Activated B cell treated with CpG ODN at 0.5 μM for 24 hours (primary cell): ENCODE results near the gene TMEM14C. TPM values are rescaled to one million over a fixed set of nuclear protein-coding genes. Genes with fewer than 3 reads are reported as not detected.
A peak's percentile ranks its signal among the peaks of the same experiment; 100 is the strongest.

ENCODE experiments used
- ATAC-seq: fragments of 200-7000 bp; cut with Tn5 transposase; one replicate; pipeline ENCODE4 v1.10.0; 2021; ENCODE audit warnings: low read depth, mild to moderate bottlenecking, moderate library complexity
- CTCF ChIA-PET: fragments of 350-600 bp; sonication (Branson Sonifier 250); formaldehyde crosslinking; loops from one replicate; lab custom pipeline; 2021; ENCODE audit warnings: antibody characterized with exemption; lab: Charles Lee
- POLR2A ChIA-PET: fragments of 350-600 bp; sonication (Branson Sonifier 250); formaldehyde crosslinking; loops from one replicate; lab custom pipeline; 2021; ENCODE audit warnings: antibody characterized with exemption; lab: Charles Lee
- DNase-seq: peaks from one replicate; pipeline ENCODE4 v3.0.0; 2022
- H3K27ac Mint-ChIP-seq: one replicate; pipeline ENCODE4 v1.8.0; 2020; ENCODE audit warnings: mixed read lengths
- H3K27me3 Mint-ChIP-seq: one replicate; pipeline ENCODE4 v1.8.0; 2021; ENCODE audit warnings: mixed read lengths
- H3K36me3 Mint-ChIP-seq: one replicate; pipeline ENCODE4 v1.8.0; 2021; ENCODE audit warnings: low read depth, mixed read lengths
- H3K4me1 Mint-ChIP-seq: one replicate; pipeline ENCODE4 v1.8.0; 2021; ENCODE audit warnings: mixed read lengths
- H3K4me3 Mint-ChIP-seq: one replicate; pipeline ENCODE4 v1.8.0; 2020; ENCODE audit warnings: mild to moderate bottlenecking, mixed read lengths
- H3K9me3 Mint-ChIP-seq: one replicate; pipeline ENCODE4 v1.8.0; 2020; ENCODE audit warnings: mixed read lengths
- intact Hi-C: fragments of 100-400 bp; cut with micrococcal nuclease; formaldehyde crosslinking; loops from one replicate; pipeline ENCODE4 v1.15.1; 2024
- total RNA-seq: library from RNA; stranded (reverse); gene quantifications from 2 replicates; pipeline ENCODE4 v1.2.3, GENCODE V29; 2022
- TF ChIP-seq, protein P1 (sequence below): fragments of 200-600 bp; IDR thresholded peaks from one replicate; pipeline ENCODE4 v1.8.0; 2022; ENCODE audit warnings: antibody characterized with exemption, mild to moderate bottlenecking

The TMEM14C gene
- total RNA-seq, 1 donor from 2014 or later: 23.1 TPM

DNA sequence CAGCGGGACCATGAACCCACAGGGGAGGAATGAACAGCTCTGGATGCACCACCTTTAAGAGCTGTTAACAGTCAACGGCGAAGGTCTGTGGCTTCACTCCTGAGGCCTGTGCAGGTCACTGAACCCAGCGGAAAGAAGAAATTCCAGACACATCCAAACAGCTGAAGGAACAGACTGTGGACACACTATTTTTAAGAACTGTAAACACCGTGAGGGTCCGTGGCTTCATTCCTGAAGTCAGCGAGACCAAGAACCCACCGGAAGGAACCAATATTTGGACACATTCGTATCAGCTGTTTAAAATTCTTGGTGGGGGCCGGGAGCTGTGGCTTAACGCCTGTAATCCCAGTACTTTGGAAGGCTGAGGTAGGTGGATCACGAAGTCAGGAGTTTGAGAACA, 19.4 kb downstream of the TMEM14C start:
- Mint-ChIP-seq H3K27ac (no peak overlapping the region), H3K4me3 (no peak overlapping the region), H3K36me3 (no peaks in the 10 kb centered on the region), H3K9me3 (no peaks in the 10 kb centered on the region), H3K4me1 (peaks cover 6% of the 10 kb centered on the region), H3K27me3 (no peaks in the 10 kb centered on the region)
- no peak for DNase-seq
- CTCF ChIA-PET: no interaction called here
- TF ChIP-seq, protein P1, sequence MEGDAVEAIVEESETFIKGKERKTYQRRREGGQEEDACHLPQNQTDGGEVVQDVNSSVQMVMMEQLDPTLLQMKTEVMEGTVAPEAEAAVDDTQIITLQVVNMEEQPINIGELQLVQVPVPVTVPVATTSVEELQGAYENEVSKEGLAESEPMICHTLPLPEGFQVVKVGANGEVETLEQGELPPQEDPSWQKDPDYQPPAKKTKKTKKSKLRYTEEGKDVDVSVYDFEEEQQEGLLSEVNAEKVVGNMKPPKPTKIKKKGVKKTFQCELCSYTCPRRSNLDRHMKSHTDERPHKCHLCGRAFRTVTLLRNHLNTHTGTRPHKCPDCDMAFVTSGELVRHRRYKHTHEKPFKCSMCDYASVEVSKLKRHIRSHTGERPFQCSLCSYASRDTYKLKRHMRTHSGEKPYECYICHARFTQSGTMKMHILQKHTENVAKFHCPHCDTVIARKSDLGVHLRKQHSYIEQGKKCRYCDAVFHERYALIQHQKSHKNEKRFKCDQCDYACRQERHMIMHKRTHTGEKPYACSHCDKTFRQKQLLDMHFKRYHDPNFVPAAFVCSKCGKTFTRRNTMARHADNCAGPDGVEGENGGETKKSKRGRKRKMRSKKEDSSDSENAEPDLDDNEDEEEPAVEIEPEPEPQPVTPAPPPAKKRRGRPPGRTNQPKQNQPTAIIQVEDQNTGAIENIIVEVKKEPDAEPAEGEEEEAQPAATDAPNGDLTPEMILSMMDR: no peak
- intact Hi-C loops: no loop called here
- no peak for ATAC-seq
- POLR2A ChIA-PET: no interaction called here

DNA sequence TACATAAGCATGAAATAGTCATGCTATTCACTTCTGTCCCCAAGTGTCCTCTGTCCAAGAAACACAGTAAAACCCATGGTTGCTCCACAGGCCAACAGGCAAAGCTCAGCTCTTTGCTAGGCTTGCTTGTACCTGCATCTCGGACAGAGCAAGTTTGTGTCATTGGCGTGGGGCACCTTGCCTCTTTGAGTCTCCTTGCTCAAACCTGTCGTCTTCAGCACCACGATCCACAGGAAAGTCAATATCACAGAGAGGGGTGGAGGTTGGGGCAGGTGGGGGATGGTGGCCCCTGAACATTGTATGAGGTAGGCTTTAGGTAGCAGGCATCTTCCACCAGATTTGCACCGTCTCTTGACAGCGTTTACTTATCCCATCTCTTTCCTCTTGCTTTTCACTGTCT, 20.6 kb downstream of the TMEM14C start:
- DNase-seq: no peak
- Mint-ChIP-seq H3K4me1 (peaks cover 14% of the 10 kb centered on the region), H3K36me3 (peaks cover 5% of the 10 kb centered on the region), H3K27me3 (no peaks in the 10 kb centered on the region), H3K9me3 (no peaks in the 10 kb centered on the region), H3K27ac (no peak overlapping the region), H3K4me3 (no peak overlapping the region)
- TF ChIP-seq, protein P1: no peak
- ChIA-PET CTCF (no interaction called here), POLR2A (no interaction called here)
- ATAC-seq: no peak
- intact Hi-C loops: no loop called here

DNA sequence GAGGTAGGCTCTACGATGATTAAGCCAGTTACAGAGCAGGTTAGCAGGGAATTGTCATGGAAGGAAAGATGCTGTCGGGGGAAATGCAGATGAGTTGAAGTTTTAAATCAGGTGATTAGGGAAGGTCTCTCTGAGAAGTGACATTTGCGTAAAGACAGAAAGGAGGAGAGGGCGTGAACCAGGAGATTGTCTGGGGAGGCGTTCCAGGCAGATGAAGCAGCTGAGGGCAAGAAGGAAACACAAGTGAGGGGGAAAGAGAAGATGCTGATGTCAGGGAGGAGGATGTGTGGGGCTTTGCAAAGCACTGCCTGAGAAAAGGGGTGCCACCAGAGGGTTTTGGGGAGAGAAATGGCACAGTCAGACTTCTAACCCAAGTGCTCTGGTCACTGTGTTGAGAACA, 22.2 kb downstream of the TMEM14C start:
- TF ChIP-seq, protein P1: no peak
- no peak for ATAC-seq
- POLR2A ChIA-PET: interaction anchor here (2.6 kb wide), 1 partner anchor 22 kb away, joined by 10 read pairs; the partner anchor contains the start of gene TMEM14C
- Mint-ChIP-seq H3K36me3 (peaks cover 8% of the 10 kb centered on the region), H3K9me3 (no peaks in the 10 kb centered on the region), H3K4me1 (peaks cover 30% of the 10 kb centered on the region), H3K27me3 (no peaks in the 10 kb centered on the region), H3K4me3 (no peak overlapping the region), H3K27ac (no peak overlapping the region)
- intact Hi-C loops: loop anchor here (5.0 kb wide), 1 partner anchor 792 kb away; the partner anchor contains the start of gene TMEM170B
- CTCF ChIA-PET: no interaction called here
- DNase-seq: no peak

DNA sequence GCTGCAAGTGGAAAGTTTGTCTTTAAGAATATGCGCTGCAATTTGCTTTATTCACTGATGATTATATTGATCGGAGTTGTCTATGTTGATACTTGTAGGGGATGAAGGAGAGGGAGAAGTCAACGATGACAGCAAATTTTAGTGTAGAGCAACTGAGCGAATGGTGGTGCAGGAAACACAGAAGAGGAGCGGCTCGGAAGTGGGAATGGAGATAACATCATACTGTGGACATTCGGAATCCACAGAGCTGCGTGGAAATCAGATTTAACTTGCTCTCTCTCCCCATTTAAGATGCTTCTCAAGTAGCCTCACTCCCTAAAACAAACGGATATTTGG, 24.0 kb downstream of the TMEM14C start:
- intact Hi-C loops: loop anchor here (1.0 to 5.0 kb wide), 9 partner anchors 24 to 790 kb away; partner anchors contain the start of genes C6orf52, MAK, PAK1IP1 and SMIM13
- H3K9me3 Mint-ChIP-seq: no peaks in the 10 kb centered on the region

DNA sequence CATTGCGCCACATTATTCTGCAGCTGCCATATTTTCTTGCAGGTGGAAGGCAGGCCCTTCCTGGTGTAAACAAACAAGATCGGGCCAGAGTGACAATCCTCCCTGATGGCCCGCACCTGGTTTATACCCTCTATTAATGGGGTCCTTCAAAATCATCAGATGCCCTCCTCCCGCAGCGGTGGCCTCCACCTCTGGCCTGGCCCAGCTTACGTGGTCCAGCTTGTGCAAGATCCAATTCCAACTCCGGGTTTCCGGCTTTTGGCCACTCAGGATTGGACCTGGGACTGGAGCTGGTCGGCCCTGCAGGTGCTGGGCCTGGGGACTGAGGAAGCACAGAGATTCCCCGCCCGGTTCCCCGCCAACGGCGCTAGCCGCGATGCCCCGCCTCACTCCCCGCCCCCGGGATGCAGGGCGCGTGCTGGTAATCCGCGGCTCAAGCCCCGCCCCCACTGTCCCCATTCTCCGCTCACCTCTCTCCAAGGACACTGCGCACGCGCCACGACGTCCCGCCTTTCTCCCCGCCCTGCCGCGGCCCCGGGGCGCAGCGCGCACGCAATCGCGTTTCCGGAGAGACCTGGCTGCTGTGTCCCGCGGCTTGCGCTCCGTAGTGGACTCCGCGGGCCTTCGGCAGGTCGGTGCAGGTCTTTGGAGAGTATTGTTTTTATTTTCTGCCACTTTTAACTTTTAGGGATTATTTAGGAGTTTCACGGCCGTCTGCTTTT, 24.5 kb downstream of the TMEM14C start, which contains the start of gene TMEM14B:
Gene TMEM14B (plus strand): TSS at position 555 of the 722 bp plus-strand sequence. CDS start 1,441 bp downstream, outside the sequence.
- Mint-ChIP-seq H3K9me3 (no peaks in the 10 kb centered on the region), H3K36me3 (peaks cover 22% of the 10 kb centered on the region), H3K4me3 (peak within 1 kb of the TSS; percentile 95), H3K4me1 (peaks cover 34% of the 10 kb centered on the region), H3K27me3 (no peaks in the 10 kb centered on the region), H3K27ac (peak within 1 kb of the TSS; percentile 93)
- intact Hi-C loops: loop anchor here (1.0 to 5.0 kb wide), 9 partner anchors 24 to 790 kb away; partner anchors contain the start of genes C6orf52, MAK, PAK1IP1 and SMIM13
- peak; percentile 98 for ATAC-seq
- TF ChIP-seq, protein P1: no peak
- ChIA-PET CTCF (interaction anchor here (0.7 kb wide), 1 partner anchor 236 kb away, joined by 3 read pairs; no protein-coding TSS in a partner anchor), POLR2A (interaction anchor here (0.7 to 2.6 kb wide), 6 partner anchors 9 to 53 kb away, joined by 3 to 27 read pairs (median 6); partner anchors contain the start of genes C6orf52, PAK1IP1 and TMEM14C)
- DNase-seq: peak; percentile 100

More for the DNA sequence above, 24.0 kb downstream of the TMEM14C start:
- no peak for ATAC-seq
- POLR2A ChIA-PET: interaction anchor here (1.5 to 2.6 kb wide), 4 partner anchors 24 to 52 kb away, joined by 5 to 27 read pairs (median 8); partner anchors contain the start of genes C6orf52, PAK1IP1 and TMEM14C
- peaks cover 34% of the 10 kb centered on the region for H3K4me1 Mint-ChIP-seq
- CTCF ChIA-PET: no interaction called here
- H3K27ac Mint-ChIP-seq: peak overlapping the region; percentile 93
- peaks cover 22% of the 10 kb centered on the region for H3K36me3 Mint-ChIP-seq
- TF ChIP-seq, protein P1: no peak
- peak overlapping the region; percentile 95 for H3K4me3 Mint-ChIP-seq
- no peak for DNase-seq
- no peaks in the 10 kb centered on the region for H3K27me3 Mint-ChIP-seq
